Psoas muscle (tissue), 8 donors: ENCODE results near the gene RAB11FIP4. TPM values are rescaled to one million over a fixed set of nuclear protein-coding genes. Genes with fewer than 3 reads are reported as not detected.

Source experiments
- ATAC-seq, 4 donors: fragments of 200-7000 bp; cut with Tn5 transposase; one replicate each; pipeline ENCODE4 v1.9.1; 2020; ENCODE audit warnings: moderate library complexity in 3 of 4, mild to moderate bottlenecking in 2 of 4
- DNase-seq, 2 donors: peaks; one replicate each; pipeline ENCODE4 v3.0.0-alpha.2; 2020
- H3K27ac ChIP-seq: fragments of 200-600 bp; one replicate; pipeline ENCODE4 v1.8.0; 2022
- H3K27me3 ChIP-seq, 3 donors: fragments of 200-600 bp in 1 of 3; one replicate each; pipeline versions ENCODE4 v1.6.1 to v1.8.0; 2013 to 2022; ENCODE audit warnings: low read length in 2 of 3, mild to moderate bottlenecking in 2 of 3, moderate library complexity in 1 of 3; ENCODE audit not compliant: insufficient read depth in 3 of 3
- H3K36me3 ChIP-seq, 2 donors: fragments of 200-600 bp in 1 of 2; one replicate each; pipeline versions ENCODE4 v1.6.1 to v1.8.0; 2013 to 2022; ENCODE audit warnings: low read depth in 1 of 2, mild to moderate bottlenecking in 1 of 2, moderate library complexity in 1 of 2; ENCODE audit not compliant: insufficient read depth in 1 of 2
- H3K4me1 ChIP-seq: fragments of 200-600 bp; one replicate; pipeline ENCODE4 v1.8.0; 2022
- H3K4me3 ChIP-seq: fragments of 200-600 bp; one replicate; pipeline ENCODE4 v1.8.0; 2022; ENCODE audit warnings: mild to moderate bottlenecking
- H3K9me3 ChIP-seq: fragments of 200-600 bp; one replicate; pipeline ENCODE4 v1.8.0; 2022
- CTCF ChIP-seq: fragments of 200-600 bp; IDR thresholded peaks from one replicate; pipeline ENCODE4 v1.8.0; 2022; ENCODE audit warnings: antibody characterized with exemption
- WGBS, 3 donors: extraction: QIAGEN DNeasy Blood & Tissue Kit; methylation state at CpG; one replicate each; pipeline versions ENCODE4 v1.1.6 to v1.1.7; 2013; 5-methylcytosine and 5-hydroxymethylcytosine counted together
- intact Hi-C, 2 donors: fragments of 100-400 bp; cut with DNase I; formaldehyde crosslinking; loops; one replicate each; pipeline versions ENCODE4 v1.11.0 to v1.14.2; 2022
- polyA plus RNA-seq, 3 donors: library from polyadenylated mRNA; stranded (reverse); fragments of 200-250 nt; gene quantifications; one replicate each; pipeline ENCODE4 v1.2.3, GENCODE V29; 2013
- total RNA-seq, 4 donors: library from RNA; stranded (reverse); fragmentation: NEBNext Ultra II Directional in 2 of 4; extraction: Animal tissue kit (Norgen Biotek cat#: 25700) in 2 of 4; gene quantifications; one replicate each; pipeline versions ENCODE4 v1.2.1 to v1.2.4, GENCODE V29; 2021 to 2023
- donor health status: healthy with polysubstance abuse.
- donor health status: DM: no; HTN: no; CAD: no; lungs with moderate emphysema.
- donor health status: Bipolar disorder and iron deficiency.
- donor health status: healthy.
- donor health status: DM: yes; HTN: yes; CAD: no.
- donor health status: DM: no; HTN: no; CAD: no.
- donor health status: DM: no; HTN: no; CAD: no.
- donor health status: DM: yes; HTN: yes; CAD: no.

Gene RAB11FIP4
- total and polyA plus RNA-seq, 7 donors = 0.04 to 1.8 (median 0.41) TPM

- intact Hi-C loops = no loop called here
- ATAC-seq (no peak), DNase-seq (no peak)
- Histone ChIP-seq H3K4me1 (peaks cover 22% of the 10 kb centered on the region), H3K36me3 (no peaks in the 10 kb centered on the region), H3K4me3 (no peak overlapping the region), H3K27me3 (no peaks in the 10 kb centered on the region), H3K27ac (no peak overlapping the region), H3K9me3 (no peaks in the 10 kb centered on the region)
- 88 to 93% (median 91%) methylated on average over 6 of the region's 6 CpGs for WGBS, 3 donors
- no peak for TF ChIP-seq CTCF
Observed at GRCh38 chr17:31573047-31573446, 181.6 kb downstream of the RAB11FIP4 start.

GRCh38 chr17:31573861-31574260 is 182.4 kb downstream of the RAB11FIP4 start:
- Histone ChIP-seq H3K4me1 (peaks cover 22% of the 10 kb centered on the region), H3K36me3 (no peaks in the 10 kb centered on the region), H3K27me3 (no peaks in the 10 kb centered on the region), H3K27ac (no peak overlapping the region), H3K9me3 (no peaks in the 10 kb centered on the region), H3K4me3 (no peak overlapping the region)
- ATAC-seq (no peak), DNase-seq (no peak)
- no peak for TF ChIP-seq CTCF
- 67 to 74% (median 70%) methylated on average over 6 of the region's 6 CpGs for WGBS, 3 donors
- intact Hi-C loops = no loop called here

- 93 to 98% (median 98%) methylated on average over 10 of the region's 10 CpGs for WGBS, 3 donors
- TF ChIP-seq CTCF = no peak
- Histone ChIP-seq H3K27ac (no peak overlapping the region), H3K4me1 (peaks cover 22% of the 10 kb centered on the region), H3K27me3 (no peaks in the 10 kb centered on the region), H3K4me3 (no peak overlapping the region), H3K9me3 (no peaks in the 10 kb centered on the region), H3K36me3 (no peaks in the 10 kb centered on the region)
- ATAC-seq (no peak), DNase-seq (no peak)
- intact Hi-C loops = no loop called here
Observed at GRCh38 chr17:31574458-31574857, 183.0 kb downstream of the RAB11FIP4 start.

- intact Hi-C loops = no loop called here
- 89 to 92% (median 92%) methylated on average over 13 of the region's 13 CpGs for WGBS, 3 donors
- ATAC-seq = no peak
- no peaks in the 10 kb centered on the region for H3K36me3 ChIP-seq
- H3K27ac ChIP-seq = no peak overlapping the region
- no peak overlapping the region for H3K4me3 ChIP-seq
- no peaks in the 10 kb centered on the region for H3K27me3 ChIP-seq
- H3K9me3 ChIP-seq = no peaks in the 10 kb centered on the region
- TF ChIP-seq CTCF = no peak
- DNase-seq = no peak
- H3K4me1 ChIP-seq = peaks cover 23% of the 10 kb centered on the region
Observed at GRCh38 chr17:31575043-31575442, 183.6 kb downstream of the RAB11FIP4 start.

- H3K27ac ChIP-seq = no peak overlapping the region
- no peak for TF ChIP-seq CTCF
Observed at GRCh38 chr17:31579265-31579664, 187.8 kb downstream of the RAB11FIP4 start.

More at GRCh38 chr17:31579265-31579664, 187.8 kb downstream of the RAB11FIP4 start:
- intact Hi-C loops = no loop called here
- no peak for DNase-seq
- WGBS, 3 donors = 70 to 74% (median 70%) methylated on average over 4 of the region's 4 CpGs
- H3K4me1 ChIP-seq = peaks cover 24% of the 10 kb centered on the region
- no peak for ATAC-seq
- H3K4me3 ChIP-seq = no peak overlapping the region
- H3K27me3 ChIP-seq = no peaks in the 10 kb centered on the region
- H3K9me3 ChIP-seq = no peaks in the 10 kb centered on the region
- H3K36me3 ChIP-seq = no peaks in the 10 kb centered on the region
